Testis (tissue), 2 donors: Measurements from ENCODE around the gene HTR3B.

Experiments used
- POLR2A ChIP-seq: fragments of 450-650 bp; IDR thresholded peaks from one replicate; pipeline ENCODE4 v1.6.1; 2017; ENCODE audit warnings: antibody characterized with exemption, mild to moderate bottlenecking, moderate library complexity
- TF ChIP-seq, protein P1 (sequence below), 3 experiments: fragments of 450-650 bp in 2 of 3; fragments of 200-600 bp in 1 of 3; sonication (generic) in 1 of 3; IDR thresholded peaks; one replicate each; pipeline ENCODE4 v1.5.1; 2016 to 2019; ENCODE audit warnings: antibody characterized with exemption in 3 of 3, mild to moderate bottlenecking in 2 of 3, moderate library complexity in 1 of 3

DNA sequence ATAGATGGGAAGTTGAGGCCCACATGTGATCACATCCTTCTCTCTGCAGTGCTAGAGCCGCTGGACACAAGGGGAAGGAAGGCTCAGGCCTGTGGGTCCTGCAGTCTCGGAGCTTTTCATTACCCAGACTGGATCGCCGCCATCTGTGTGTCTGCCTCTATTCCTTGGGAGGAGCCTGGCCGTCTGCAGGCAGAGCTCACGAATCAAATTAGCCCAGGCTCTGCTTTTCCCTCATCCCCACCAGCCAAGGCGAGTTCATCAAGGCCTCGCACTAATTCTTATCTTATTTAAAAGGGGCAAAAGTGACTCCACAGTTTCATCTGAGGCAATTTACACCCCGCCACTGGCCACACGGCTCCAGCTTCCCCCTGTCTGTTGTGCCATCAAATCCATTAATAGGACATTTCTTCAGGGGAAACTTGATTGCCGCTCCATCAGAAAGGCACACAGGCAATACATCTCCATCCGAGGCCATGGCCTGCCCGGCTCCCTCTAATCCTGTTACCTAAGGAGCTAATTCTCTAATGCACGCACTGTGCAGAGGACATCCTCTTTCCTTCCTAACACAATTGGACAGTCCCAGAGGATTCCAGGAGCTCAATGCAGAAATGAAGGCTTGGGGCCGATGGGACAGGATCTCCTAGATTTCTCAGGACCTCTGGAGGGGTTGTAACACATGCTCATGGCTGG lies 67.1 kb downstream of the HTR3B start:
- no peak for TF ChIP-seq POLR2A
- TF ChIP-seq, protein P1, sequence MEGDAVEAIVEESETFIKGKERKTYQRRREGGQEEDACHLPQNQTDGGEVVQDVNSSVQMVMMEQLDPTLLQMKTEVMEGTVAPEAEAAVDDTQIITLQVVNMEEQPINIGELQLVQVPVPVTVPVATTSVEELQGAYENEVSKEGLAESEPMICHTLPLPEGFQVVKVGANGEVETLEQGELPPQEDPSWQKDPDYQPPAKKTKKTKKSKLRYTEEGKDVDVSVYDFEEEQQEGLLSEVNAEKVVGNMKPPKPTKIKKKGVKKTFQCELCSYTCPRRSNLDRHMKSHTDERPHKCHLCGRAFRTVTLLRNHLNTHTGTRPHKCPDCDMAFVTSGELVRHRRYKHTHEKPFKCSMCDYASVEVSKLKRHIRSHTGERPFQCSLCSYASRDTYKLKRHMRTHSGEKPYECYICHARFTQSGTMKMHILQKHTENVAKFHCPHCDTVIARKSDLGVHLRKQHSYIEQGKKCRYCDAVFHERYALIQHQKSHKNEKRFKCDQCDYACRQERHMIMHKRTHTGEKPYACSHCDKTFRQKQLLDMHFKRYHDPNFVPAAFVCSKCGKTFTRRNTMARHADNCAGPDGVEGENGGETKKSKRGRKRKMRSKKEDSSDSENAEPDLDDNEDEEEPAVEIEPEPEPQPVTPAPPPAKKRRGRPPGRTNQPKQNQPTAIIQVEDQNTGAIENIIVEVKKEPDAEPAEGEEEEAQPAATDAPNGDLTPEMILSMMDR (IDR thresholded peaks at IDR 0.05) = no peak
